ENCODE results near the gene CXCL14. TPM values are rescaled to one million over a fixed set of nuclear protein-coding genes. Genes with fewer than 3 reads are reported as not detected.

Gene CXCL14
- total and polyA plus RNA-seq, 8 donors: 0.93 to 19.6 (median 4.8) TPM

GRCh38 chr5:135592312-135593045, 13.7 kb upstream of the CXCL14 start:
- no peak for TF ChIP-seq CTCF (IDR thresholded peaks at IDR 0.05)
- DNase-seq (no peak), FAIRE-seq (no peak), ATAC-seq (no peak)
- intact Hi-C loops (cut with DNase I): no loop called here
- Histone ChIP-seq H3K36me3 (no peaks in the 10 kb centered on the region), H3K4me3 (no peak overlapping the region), H3K9me3 (no peaks in the 10 kb centered on the region), H3K27ac (no peak overlapping the region), H3K27me3 (no peaks in the 10 kb centered on the region), H3K4me1 (no peaks in the 10 kb centered on the region)
- 55 to 60% methylated on average over 6 of the region's 6 CpGs for WGBS, 2 donors

- no peaks in the 10 kb centered on the region for H3K9me3 ChIP-seq
- no peak overlapping the region for H3K27ac ChIP-seq
- H3K4me3 ChIP-seq: no peak overlapping the region
- TF ChIP-seq CTCF (IDR thresholded peaks at IDR 0.05): no peak
- FAIRE-seq (no peak), ATAC-seq (no peak), DNase-seq (no peak)
- no peaks in the 10 kb centered on the region for H3K4me1 ChIP-seq
- WGBS, 2 donors: 72 to 80% methylated on average over 5 of the region's 5 CpGs
- intact Hi-C loops (cut with DNase I): no loop called here
- no peaks in the 10 kb centered on the region for H3K36me3 ChIP-seq
- H3K27me3 ChIP-seq: no peaks in the 10 kb centered on the region
Measured at GRCh38 chr5:135591277-135591676, 12.5 kb upstream of the CXCL14 start.

- Histone ChIP-seq H3K36me3 (no peaks in the 10 kb centered on the region), H3K27ac (no peak overlapping the region), H3K4me3 (no peak overlapping the region), H3K4me1 (no peaks in the 10 kb centered on the region), H3K27me3 (no peaks in the 10 kb centered on the region), H3K9me3 (no peaks in the 10 kb centered on the region)
- ATAC-seq (no peak), FAIRE-seq (no peak), DNase-seq (no peak)
- no peak for TF ChIP-seq CTCF (IDR thresholded peaks at IDR 0.05)
- intact Hi-C loops (cut with DNase I): no loop called here
- 85 to 90% methylated on average over 3 of the region's 3 CpGs for WGBS, 2 donors
Measured at GRCh38 chr5:135589152-135589551, 10.4 kb upstream of the CXCL14 start.

- no peak for TF ChIP-seq CTCF (IDR thresholded peaks at IDR 0.05)
- Histone ChIP-seq H3K27me3 (no peaks in the 10 kb centered on the region), H3K9me3 (no peaks in the 10 kb centered on the region), H3K4me3 (no peak overlapping the region), H3K27ac (no peak overlapping the region), H3K4me1 (no peaks in the 10 kb centered on the region), H3K36me3 (no peaks in the 10 kb centered on the region)
- DNase-seq (no peak), FAIRE-seq (no peak), ATAC-seq (no peak)
- intact Hi-C loops (cut with DNase I): no loop called here
- WGBS, 2 donors: 66 to 73% methylated on average over 17 of the region's 17 CpGs
Measured at GRCh38 chr5:135587721-135588663, 9.2 kb upstream of the CXCL14 start.
